Measurements from ENCODE around the gene NUP50. TPM values are rescaled to one million over a fixed set of nuclear protein-coding genes. Genes with fewer than 3 reads are reported as not detected.

Gene NUP50
- total and polyA plus RNA-seq, 2 of the 13 experiments (the other 11 are each of a cell fraction or from before 2014, with no cell fraction given), result 14.2 to 52.4 TPM

DNA sequence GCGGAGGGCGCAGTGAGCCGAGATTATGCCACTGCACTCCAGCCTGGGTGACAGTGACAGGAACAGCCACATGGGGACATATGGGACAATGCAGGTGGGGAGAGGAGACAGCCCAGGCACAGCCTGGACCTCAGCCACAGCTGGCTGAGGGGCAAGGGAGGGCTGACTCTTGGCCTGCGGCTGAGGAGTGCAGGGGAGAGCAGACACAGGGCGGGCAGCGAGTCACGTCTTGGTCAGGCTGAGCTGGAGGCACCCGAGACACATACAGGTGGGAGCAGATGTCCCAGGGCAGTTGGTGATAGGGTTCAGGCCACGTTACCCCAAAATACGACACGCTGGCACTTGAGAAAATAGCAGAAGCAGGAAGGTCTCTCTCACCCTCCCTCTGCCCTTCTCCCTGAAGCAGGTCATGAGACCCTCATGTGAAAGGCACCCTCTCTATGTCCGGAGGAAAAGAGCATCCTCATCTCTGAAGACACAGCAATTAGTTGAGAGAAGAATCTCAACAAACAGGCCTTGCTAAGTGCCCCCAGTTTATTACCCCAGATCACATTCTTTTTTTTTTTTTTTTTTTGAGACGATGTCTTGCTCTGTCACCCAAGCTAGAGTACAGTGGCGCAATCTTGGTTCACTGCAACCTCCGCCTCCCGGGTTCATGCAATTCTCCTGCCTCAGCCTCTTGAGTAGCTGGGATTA is 66.4 kb downstream of the NUP50 start:
- no TSS peak for BruUV-seq (replicated peaks)

More for the DNA sequence above, 66.4 kb downstream of the NUP50 start:
- Histone ChIP-seq H3K4me3 (replicated peaks in 1 of 3; ENCODE audit: insufficient read depth in 1 of 3, low read depth in 2 of 3, low read length in 3 of 3) (no peak overlapping the region), H3K27me3 (ENCODE audit: control insufficient read depth in 1 of 2, insufficient read depth in 2 of 2, low read length in 2 of 2) (no peaks in the 10 kb centered on the region), H3K9ac (ENCODE audit: insufficient read depth, low read depth, low read length) (no peak overlapping the region), H3K79me2 (ENCODE audit: insufficient read depth, low read length) (peaks cover 4% of the 10 kb centered on the region), H3K36me3 (replicated peaks in 1 of 2; ENCODE audit: control insufficient read depth in 1 of 2, insufficient read depth in 2 of 2, low read length in 2 of 2) (no peaks in the 10 kb centered on the region), H2AFZ (ENCODE audit: low read length) (no peak overlapping the region), H3K4me1 (ENCODE audit: insufficient read depth, low read length) (peaks cover 46% of the 10 kb centered on the region), H3K4me2 (ENCODE audit: low read depth, low read length) (no peak overlapping the region), H3K27ac (ENCODE audit: extremely low read length, insufficient read depth, low read length) (no peak overlapping the region), H4K20me1 (ENCODE audit: insufficient read depth, low read length) (no peaks in the 10 kb centered on the region; the same call in 1 of the 2 replicates), H3K9me3 (ENCODE audit: low read length) (no peaks in the 10 kb centered on the region)
- POLR2A ChIA-PET, result no interaction called here
- CTCF ChIA-PET (ENCODE audit: low intra/inter-chr PET ratio, low total read pairs), result no interaction called here
- TF ChIP-seq MEIS2 (CRISPR knock-in tag; IDR thresholded peaks at IDR 0.05) (no peak), ZMYM3 (CRISPR knock-in tag; IDR thresholded peaks at IDR 0.05) (no peak), ZNF367 (CRISPR knock-in tag; IDR thresholded peaks at IDR 0.05; ENCODE audit: borderline replicate concordance) (no peak), PRMT3 (CRISPR knock-in tag; IDR thresholded peaks at IDR 0.05; ENCODE audit: borderline replicate concordance, low read depth) (no peak), GTF3A (CRISPR knock-in tag; conservative IDR thresholded peaks at IDR 0.05) (no peak), TCF7 (IDR thresholded peaks at IDR 0.05; ENCODE audit: low read depth) (no peak), KLF9 (CRISPR knock-in tag; IDR thresholded peaks at IDR 0.05; ENCODE audit: low read depth) (no peak), JDP2 (CRISPR knock-in tag; IDR thresholded peaks at IDR 0.05; ENCODE audit: borderline replicate concordance) (no peak), ETV6 (CRISPR knock-in tag; conservative IDR thresholded peaks at IDR 0.05) (no peak), NFIB (CRISPR knock-in tag; IDR thresholded peaks at IDR 0.05; ENCODE audit: borderline replicate concordance) (no peak), ZNF598 (CRISPR knock-in tag; IDR thresholded peaks at IDR 0.05; ENCODE audit: borderline replicate concordance) (no peak), ZNF788 (CRISPR knock-in tag; IDR thresholded peaks at IDR 0.05; ENCODE audit: borderline replicate concordance) (no peak), HOXA5 (CRISPR knock-in tag; IDR thresholded peaks at IDR 0.05) (no peak)
- TF ChIP-seq, protein P1, sequence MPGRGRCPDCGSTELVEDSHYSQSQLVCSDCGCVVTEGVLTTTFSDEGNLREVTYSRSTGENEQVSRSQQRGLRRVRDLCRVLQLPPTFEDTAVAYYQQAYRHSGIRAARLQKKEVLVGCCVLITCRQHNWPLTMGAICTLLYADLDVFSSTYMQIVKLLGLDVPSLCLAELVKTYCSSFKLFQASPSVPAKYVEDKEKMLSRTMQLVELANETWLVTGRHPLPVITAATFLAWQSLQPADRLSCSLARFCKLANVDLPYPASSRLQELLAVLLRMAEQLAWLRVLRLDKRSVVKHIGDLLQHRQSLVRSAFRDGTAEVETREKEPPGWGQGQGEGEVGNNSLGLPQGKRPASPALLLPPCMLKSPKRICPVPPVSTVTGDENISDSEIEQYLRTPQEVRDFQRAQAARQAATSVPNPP (CRISPR knock-in tag; IDR thresholded peaks at IDR 0.05), result no peak
- TF ChIP-seq, protein P2, sequence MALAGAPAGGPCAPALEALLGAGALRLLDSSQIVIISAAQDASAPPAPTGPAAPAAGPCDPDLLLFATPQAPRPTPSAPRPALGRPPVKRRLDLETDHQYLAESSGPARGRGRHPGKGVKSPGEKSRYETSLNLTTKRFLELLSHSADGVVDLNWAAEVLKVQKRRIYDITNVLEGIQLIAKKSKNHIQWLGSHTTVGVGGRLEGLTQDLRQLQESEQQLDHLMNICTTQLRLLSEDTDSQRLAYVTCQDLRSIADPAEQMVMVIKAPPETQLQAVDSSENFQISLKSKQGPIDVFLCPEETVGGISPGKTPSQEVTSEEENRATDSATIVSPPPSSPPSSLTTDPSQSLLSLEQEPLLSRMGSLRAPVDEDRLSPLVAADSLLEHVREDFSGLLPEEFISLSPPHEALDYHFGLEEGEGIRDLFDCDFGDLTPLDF (CRISPR knock-in tag; IDR thresholded peaks at IDR 0.05), result no peak
- TF ChIP-seq, protein P3, sequence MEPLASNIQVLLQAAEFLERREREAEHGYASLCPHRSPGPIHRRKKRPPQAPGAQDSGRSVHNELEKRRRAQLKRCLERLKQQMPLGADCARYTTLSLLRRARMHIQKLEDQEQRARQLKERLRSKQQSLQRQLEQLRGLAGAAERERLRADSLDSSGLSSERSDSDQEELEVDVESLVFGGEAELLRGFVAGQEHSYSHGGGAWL (CRISPR knock-in tag; IDR thresholded peaks at IDR 0.05), result no peak
- TF ChIP-seq, protein P4, sequence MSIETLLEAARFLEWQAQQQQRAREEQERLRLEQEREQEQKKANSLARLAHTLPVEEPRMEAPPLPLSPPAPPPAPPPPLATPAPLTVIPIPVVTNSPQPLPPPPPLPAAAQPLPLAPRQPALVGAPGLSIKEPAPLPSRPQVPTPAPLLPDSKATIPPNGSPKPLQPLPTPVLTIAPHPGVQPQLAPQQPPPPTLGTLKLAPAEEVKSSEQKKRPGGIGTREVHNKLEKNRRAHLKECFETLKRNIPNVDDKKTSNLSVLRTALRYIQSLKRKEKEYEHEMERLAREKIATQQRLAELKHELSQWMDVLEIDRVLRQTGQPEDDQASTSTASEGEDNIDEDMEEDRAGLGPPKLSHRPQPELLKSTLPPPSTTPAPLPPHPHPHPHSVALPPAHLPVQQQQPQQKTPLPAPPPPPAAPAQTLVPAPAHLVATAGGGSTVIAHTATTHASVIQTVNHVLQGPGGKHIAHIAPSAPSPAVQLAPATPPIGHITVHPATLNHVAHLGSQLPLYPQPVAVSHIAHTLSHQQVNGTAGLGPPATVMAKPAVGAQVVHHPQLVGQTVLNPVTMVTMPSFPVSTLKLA (IDR thresholded peaks at IDR 0.05), result no peak
- TF ChIP-seq, protein P5, sequence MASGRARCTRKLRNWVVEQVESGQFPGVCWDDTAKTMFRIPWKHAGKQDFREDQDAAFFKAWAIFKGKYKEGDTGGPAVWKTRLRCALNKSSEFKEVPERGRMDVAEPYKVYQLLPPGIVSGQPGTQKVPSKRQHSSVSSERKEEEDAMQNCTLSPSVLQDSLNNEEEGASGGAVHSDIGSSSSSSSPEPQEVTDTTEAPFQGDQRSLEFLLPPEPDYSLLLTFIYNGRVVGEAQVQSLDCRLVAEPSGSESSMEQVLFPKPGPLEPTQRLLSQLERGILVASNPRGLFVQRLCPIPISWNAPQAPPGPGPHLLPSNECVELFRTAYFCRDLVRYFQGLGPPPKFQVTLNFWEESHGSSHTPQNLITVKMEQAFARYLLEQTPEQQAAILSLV (CRISPR knock-in tag; IDR thresholded peaks at IDR 0.05; ENCODE audit: borderline replicate concordance), result no peak
- TF ChIP-seq, protein P6, sequence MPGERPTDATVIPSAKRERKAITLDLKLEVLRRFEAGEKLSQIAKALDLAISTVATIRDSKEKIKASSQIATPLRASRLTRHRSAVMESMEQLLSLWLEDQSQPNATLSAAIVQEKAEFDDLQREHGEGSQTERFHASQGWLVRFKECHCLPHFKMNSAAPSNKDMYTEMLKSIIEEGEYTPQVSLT (CRISPR knock-in tag; IDR thresholded peaks at IDR 0.05; ENCODE audit: borderline replicate concordance, low read depth), result no peak
- FAIRE-seq (no peak), DNase-seq (ENCODE audit: low spot score) (no peak), ATAC-seq (no peak)
- in situ Hi-C loops (cut with HindIII; ENCODE audit: extremely low pct_ligation_motif_present, low pct_unique_long_range_greater_than_20kb), result no loop called here
- intact Hi-C loops (cut with micrococcal nuclease; ENCODE audit: unreplicated experiment), result no loop called here
- WGBS (ENCODE audit: low lambda C conversion rate), result 80% methylated on average over 11 of the region's 16 CpGs
